Esophagus (tissue), 2 donors: ENCODE results near the gene SYTL3. TPM values are rescaled to one million over a fixed set of nuclear protein-coding genes. Genes with fewer than 3 reads are reported as not detected.

Experiments
- H3K27ac ChIP-seq, 2 donors: one replicate each; pipeline ENCODE4 v1.5.1; 2013; ENCODE audit warnings: low read depth in 2 of 2, mild to moderate bottlenecking in 2 of 2, inconsistent platforms in 1 of 2, low read length in 1 of 2, moderate library complexity in 1 of 2
- H3K27me3 ChIP-seq, 2 donors: one replicate each; pipeline ENCODE4 v1.6.1; 2013; ENCODE audit warnings: low read length in 2 of 2, control low read depth in 1 of 2, mild to moderate bottlenecking in 1 of 2; ENCODE audit not compliant: insufficient read depth in 2 of 2, control insufficient read depth in 1 of 2
- H3K36me3 ChIP-seq, 2 donors: one replicate each; pipeline ENCODE4 v1.6.1; 2013; ENCODE audit warnings: low read length in 1 of 2; ENCODE audit not compliant: control insufficient read depth in 2 of 2, insufficient read depth in 2 of 2
- H3K4me1 ChIP-seq, 2 donors: one replicate each; pipeline ENCODE4 v1.6.1; 2013; ENCODE audit warnings: low read length in 1 of 2; ENCODE audit not compliant: control insufficient read depth in 2 of 2, insufficient read depth in 2 of 2
- H3K4me3 ChIP-seq, 2 donors: one replicate each; pipeline ENCODE4 v1.5.1; 2013; ENCODE audit warnings: low read length in 2 of 2, mild to moderate bottlenecking in 2 of 2, low read depth in 1 of 2, moderate library complexity in 1 of 2
- H3K9me3 ChIP-seq, 2 donors: one replicate each; pipeline ENCODE4 v1.6.1; 2013; ENCODE audit warnings: mild to moderate bottlenecking in 2 of 2, low read depth in 1 of 2, low read length in 1 of 2, moderate library complexity in 1 of 2; ENCODE audit not compliant: control insufficient read depth in 2 of 2, insufficient read depth in 1 of 2
- WGBS, 2 donors: extraction: QIAGEN DNeasy Blood & Tissue Kit; methylation state at CpG; one replicate each; pipeline ENCODE4 v1.1.7; 2013; 5-methylcytosine and 5-hydroxymethylcytosine counted together
- polyA plus RNA-seq, 2 donors: library from polyadenylated mRNA; stranded (reverse); fragments of 200-250 nt; gene quantifications; one replicate each; pipeline ENCODE4 v1.2.3, GENCODE V29; 2013
- donor health status: healthy with polysubstance abuse.
- donor health status: Bipolar disorder and iron deficiency.

SYTL3 gene
- polyA plus RNA-seq, 2 donors, result 2.4 to 2.6 TPM

DNA sequence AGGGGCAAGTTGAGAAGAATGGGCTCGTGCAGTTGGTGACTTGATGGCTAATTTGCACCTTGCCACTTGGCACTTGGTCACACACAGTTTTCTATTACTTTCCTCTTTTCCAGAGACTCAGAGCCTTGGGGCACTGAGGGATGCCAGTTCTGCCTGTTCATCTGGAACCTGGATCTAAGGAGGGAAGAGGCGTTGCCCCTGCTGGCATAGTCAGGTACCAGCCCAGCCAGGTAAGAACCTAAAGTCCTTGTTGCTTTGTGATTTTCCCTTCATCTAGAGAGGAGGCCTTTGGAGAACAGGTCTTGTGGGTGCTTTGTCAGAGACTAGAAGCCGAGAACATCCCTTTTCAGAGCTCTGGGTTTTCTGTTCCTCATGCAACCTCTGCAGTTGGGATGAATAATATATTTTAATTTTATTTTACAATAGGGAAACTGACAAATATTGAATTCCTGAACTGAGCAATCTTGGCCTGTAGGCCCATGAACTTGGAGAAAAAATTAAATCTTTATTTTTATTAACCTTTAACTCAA, 11.4 kb downstream of the SYTL3 start:
- peak overlapping the region; percentile 67 to 72 for H3K27ac ChIP-seq
- no peaks in the 10 kb centered on the region for H3K27me3 ChIP-seq
- H3K4me1 ChIP-seq, result peaks cover 0 to 5% of the 10 kb centered on the region in 2 donors
- no peaks in the 10 kb centered on the region for H3K9me3 ChIP-seq
- WGBS, 2 donors, result 56 to 78% methylated on average over 3 of the region's 3 CpGs
- H3K4me3 ChIP-seq, result no peak overlapping the region
- no peaks in the 10 kb centered on the region for H3K36me3 ChIP-seq

DNA sequence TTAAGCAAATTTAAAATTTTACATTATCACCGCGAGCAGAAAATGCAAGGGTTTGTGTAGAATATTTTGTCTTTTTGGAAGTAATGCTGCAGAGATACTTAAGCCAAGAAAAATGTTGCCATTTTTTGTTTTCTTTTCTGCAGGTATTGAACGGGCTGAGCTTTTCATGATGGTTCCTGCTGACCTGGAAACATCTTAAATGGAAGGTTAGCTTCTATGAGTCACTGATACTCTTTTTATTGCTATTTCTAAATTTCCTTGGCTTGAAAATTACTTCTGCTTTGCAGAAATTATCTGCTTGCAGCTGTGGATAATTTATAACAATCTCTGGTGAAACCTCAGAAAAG, 12.7 kb downstream of the SYTL3 start:
- H3K9me3 ChIP-seq, result no peaks in the 10 kb centered on the region
- H3K4me1 ChIP-seq, result peaks cover 0 to 5% of the 10 kb centered on the region in 2 donors
- peak overlapping the region; percentile 80 to 90 for H3K27ac ChIP-seq
- WGBS, 2 donors, result 71 to 72% methylated on average over 3 of the region's 3 CpGs
- H3K27me3 ChIP-seq, result no peaks in the 10 kb centered on the region
- H3K36me3 ChIP-seq, result no peaks in the 10 kb centered on the region
- H3K4me3 ChIP-seq, result peak overlapping the region in 1 of 2 donors; percentile 54

DNA sequence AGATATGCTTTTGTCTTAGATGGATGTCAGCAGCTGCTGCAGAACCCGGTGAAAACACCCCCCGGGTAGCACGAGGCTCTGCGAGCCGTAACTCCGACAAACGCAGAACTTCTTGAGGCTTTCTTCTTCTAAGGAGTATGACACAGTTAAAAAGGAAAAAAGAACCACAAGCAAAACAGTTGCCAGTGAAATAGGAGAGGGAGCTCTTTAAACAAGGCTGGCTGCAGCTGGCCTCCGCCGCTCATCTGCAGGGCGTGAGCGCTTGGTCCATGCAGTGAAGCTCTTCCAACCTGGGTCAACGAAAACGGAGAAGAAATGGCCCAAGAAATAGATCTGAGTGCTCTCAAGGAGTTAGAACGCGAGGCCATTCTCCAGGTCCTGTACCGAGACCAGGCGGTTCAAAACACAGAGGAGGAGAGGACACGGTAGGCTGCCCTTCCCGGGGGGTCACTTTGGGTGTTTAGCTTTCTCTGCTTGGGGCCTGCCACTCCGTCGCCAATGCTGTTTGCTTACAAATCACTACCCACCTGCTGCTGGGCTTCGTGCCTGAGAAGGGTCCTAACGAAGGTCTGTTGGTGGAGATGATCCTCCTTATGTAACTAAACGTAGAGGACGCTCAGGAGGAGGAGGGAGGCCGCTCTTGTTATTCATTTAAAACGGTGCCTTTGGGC, 13.2 kb downstream of the SYTL3 start:
- WGBS, 2 donors, result 41 to 46% methylated on average over 27 of the region's 27 CpGs
- Histone ChIP-seq H3K36me3 (no peaks in the 10 kb centered on the region), H3K4me1 (peaks cover 0 to 8% of the 10 kb centered on the region in 2 donors), H3K4me3 (peak overlapping the region; percentile 47 to 54), H3K27me3 (no peaks in the 10 kb centered on the region), H3K27ac (peak overlapping the region; percentile 80 to 90), H3K9me3 (no peaks in the 10 kb centered on the region)

DNA sequence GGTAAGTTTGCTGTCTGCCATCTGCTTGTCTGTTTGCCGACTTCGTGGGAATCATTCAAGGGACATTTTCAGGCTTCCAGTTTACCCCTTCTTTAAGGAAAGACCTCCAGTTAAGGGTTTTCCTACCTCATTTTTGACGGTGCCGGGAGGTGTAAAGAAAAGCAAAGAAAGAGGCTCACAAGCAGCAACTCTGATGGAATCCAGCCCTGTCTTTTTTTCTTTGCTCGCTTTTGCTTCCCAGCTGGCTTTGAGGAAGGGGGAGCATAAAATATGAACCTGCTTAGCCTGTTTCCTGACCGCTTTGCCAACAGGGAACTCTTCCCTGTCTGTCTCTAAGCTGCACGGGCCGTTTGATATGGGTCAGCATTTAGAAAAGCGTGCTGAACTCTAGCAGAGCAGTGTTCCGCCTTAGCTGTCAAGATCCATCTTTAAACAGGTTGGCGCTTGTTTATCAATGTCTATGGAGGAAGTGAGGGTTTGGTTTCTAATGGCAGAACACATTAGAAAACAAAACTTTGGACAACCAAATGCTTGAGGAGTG, 13.8 kb downstream of the SYTL3 start:
- Histone ChIP-seq H3K27ac (peak overlapping the region; percentile 80 to 90), H3K4me1 (peaks cover 0 to 13% of the 10 kb centered on the region in 2 donors)

DNA sequence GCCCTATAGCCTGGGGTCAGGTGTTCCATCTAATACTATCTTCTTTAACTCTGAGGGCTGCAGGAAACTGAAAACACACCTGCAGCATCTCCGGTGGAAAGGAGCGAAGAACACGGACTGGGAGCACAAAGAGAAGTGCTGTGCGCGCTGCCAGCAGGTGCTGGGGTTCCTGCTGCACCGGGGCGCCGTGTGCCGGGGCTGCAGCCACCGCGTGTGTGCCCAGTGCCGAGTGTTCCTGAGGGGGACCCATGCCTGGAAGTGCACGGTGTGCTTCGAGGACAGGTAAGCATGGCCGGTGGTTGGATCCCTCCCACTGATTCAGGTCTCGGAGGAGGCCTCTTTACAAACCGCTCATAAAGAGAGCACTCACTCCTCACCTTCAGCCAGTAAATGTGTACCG, 15.5 kb downstream of the SYTL3 start:
- Histone ChIP-seq H3K4me1 (peaks cover 0 to 13% of the 10 kb centered on the region in 2 donors), H3K36me3 (no peaks in the 10 kb centered on the region), H3K4me3 (no peak overlapping the region), H3K9me3 (no peaks in the 10 kb centered on the region), H3K27ac (peak overlapping the region in 1 of 2 donors; percentile 42), H3K27me3 (no peaks in the 10 kb centered on the region)
- WGBS, 2 donors, result 95 to 97% methylated on average over 18 of the region's 18 CpGs

More for the DNA sequence above, 13.8 kb downstream of the SYTL3 start:
- H3K36me3 ChIP-seq, result no peaks in the 10 kb centered on the region
- H3K9me3 ChIP-seq, result no peaks in the 10 kb centered on the region
- no peaks in the 10 kb centered on the region for H3K27me3 ChIP-seq
- 32 to 37% methylated on average over 11 of the region's 11 CpGs for WGBS, 2 donors
- peak overlapping the region; percentile 47 to 54 for H3K4me3 ChIP-seq

DNA sequence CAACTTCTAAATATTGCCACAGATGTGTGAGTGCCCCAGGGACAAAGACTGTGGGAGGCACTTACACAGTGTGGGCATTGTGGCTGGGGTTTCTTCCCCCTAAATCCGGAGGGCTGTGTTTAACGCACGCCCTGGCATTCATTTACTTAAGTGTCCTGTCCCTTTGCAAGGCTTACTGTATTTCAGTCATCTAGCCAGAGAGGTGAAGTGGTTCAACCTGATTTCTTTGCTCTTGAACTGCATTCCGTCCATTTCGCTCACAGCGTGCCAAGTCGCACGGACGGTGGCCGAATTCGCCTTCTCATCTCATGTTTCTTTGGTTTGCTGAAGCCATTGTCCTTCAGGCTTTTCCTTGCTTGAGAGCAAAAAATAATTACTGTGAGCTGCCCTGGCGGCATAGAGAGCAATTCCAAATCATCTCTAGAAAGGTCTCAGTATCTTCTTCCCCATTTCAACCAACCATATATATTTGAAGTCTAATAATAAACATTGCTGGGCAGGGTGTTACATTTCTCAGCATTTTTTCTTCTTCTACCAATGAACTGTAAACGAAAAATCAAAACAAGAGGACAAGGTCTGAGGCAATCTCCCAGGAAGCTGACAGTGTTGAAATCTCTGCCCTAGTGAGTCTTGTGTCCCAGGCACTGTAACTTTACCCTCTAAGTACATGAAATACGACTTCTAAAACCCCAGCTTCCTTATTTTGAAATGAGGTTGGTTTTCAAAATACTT, 16.9 kb downstream of the SYTL3 start:
- peak overlapping the region in 1 of 2 donors; percentile 69 for H3K27ac ChIP-seq
- peaks cover 0 to 13% of the 10 kb centered on the region in 2 donors for H3K4me1 ChIP-seq
- 74 to 77% methylated on average over 14 of the region's 14 CpGs for WGBS, 2 donors
- no peaks in the 10 kb centered on the region for H3K27me3 ChIP-seq
- no peaks in the 10 kb centered on the region for H3K36me3 ChIP-seq
- H3K4me3 ChIP-seq, result no peak overlapping the region
- no peaks in the 10 kb centered on the region for H3K9me3 ChIP-seq

DNA sequence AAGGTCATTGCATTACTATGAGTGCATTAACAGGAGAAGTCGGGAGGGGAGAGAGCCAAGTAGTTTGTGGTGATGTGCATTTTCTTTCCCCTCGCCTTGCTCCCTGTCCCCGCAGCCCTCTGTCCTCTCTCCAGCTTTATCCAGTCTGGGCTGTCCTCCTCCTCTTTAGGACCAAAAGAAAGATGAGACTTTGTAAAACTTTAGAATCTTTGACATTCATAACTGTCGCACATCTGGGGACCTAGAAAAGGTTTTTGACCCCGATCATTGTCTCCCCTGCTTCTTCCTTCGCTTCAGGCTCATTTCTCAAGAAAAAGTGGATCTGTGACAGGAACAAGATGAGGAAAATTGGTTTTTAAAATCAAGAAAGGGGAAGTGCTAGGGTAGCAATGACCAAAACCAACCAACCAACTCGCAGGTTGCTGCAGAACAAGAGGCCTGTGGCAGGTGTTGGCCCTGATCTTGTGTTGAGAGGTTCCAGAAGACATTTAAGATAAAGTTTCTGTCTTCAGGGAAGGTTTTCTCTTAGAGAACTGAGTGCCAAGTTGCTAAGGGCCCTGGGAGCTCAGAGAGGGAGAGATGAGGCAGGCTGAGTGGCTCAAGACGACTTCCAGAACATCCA, 17.6 kb downstream of the SYTL3 start:
- Histone ChIP-seq H3K27ac (peak overlapping the region in 1 of 2 donors; percentile 69), H3K27me3 (no peaks in the 10 kb centered on the region)

DNA sequence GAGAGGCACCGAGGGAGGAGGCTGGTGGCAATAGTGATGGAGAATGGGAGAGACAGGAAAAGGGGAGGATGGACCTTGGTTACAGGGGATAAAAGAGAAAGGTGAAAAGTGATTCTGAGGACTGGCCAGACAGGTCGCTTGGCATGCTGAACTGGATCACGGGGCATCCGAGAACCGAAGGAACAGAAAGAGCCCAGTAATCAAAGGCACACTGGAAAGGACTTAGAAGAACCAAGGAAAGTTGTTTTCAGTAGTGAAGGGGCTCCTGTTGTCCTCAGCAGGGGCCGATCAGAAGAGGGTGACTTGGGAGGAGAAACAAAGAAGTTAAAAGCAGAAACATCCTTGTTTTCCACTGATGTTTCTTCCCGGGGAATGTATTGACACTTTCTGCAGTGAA, 18.9 kb downstream of the SYTL3 start:
- H3K4me1 ChIP-seq, result peaks cover 0 to 8% of the 10 kb centered on the region in 2 donors
- 50 to 73% methylated on average over 7 of the region's 7 CpGs for WGBS, 2 donors
- no peak overlapping the region for H3K4me3 ChIP-seq
- H3K27me3 ChIP-seq, result no peaks in the 10 kb centered on the region
- no peaks in the 10 kb centered on the region for H3K9me3 ChIP-seq
- no peaks in the 10 kb centered on the region for H3K36me3 ChIP-seq
- H3K27ac ChIP-seq, result peak overlapping the region; percentile 26 to 78

More for the DNA sequence above, 17.6 kb downstream of the SYTL3 start:
- Histone ChIP-seq H3K9me3 (no peaks in the 10 kb centered on the region), H3K4me3 (no peak overlapping the region), H3K4me1 (peaks cover 0 to 13% of the 10 kb centered on the region in 2 donors), H3K36me3 (no peaks in the 10 kb centered on the region)
- WGBS, 2 donors, result 90 to 95% methylated on average over 8 of the region's 8 CpGs
